HepG2 (cell line): Measurements from ENCODE around the gene SYTL1. TPM values are rescaled to one million over a fixed set of nuclear protein-coding genes. Genes with fewer than 3 reads are reported as not detected.
A peak's percentile ranks its signal among the peaks of the same experiment; 100 is the strongest.

Experiments
- ARNTL ChIP-seq: sonication (generic); formaldehyde crosslinking; IDR thresholded peaks from 2 replicates; pipeline ENCODE4 v1.4.0; 2020; ENCODE audit warnings: mild to moderate bottlenecking, missing genetic modification reagents
- CENPT ChIP-seq: sonication (generic); formaldehyde crosslinking; IDR thresholded peaks from 2 replicates; pipeline ENCODE4 v1.8.0; 2022; ENCODE audit warnings: low read depth, mild to moderate bottlenecking, moderate library complexity, missing genetic modification reagents
- MTF1 ChIP-seq: sonication (generic); formaldehyde crosslinking; IDR thresholded peaks from 2 replicates; pipeline ENCODE4 v1.5.0; 2020; ENCODE audit warnings: missing genetic modification reagents
- MXD4 ChIP-seq: IDR thresholded peaks from 2 replicates; pipeline ENCODE4 v1.6.1; 2016; ENCODE audit warnings: mild to moderate bottlenecking, missing biosample characterization, missing genetic modification reagents
- NAIF1 ChIP-seq: sonication (generic); formaldehyde crosslinking; IDR thresholded peaks from 2 replicates; pipeline ENCODE4 v1.5.0; 2020; ENCODE audit warnings: mild to moderate bottlenecking, missing genetic modification reagents, borderline replicate concordance
- PHF8 ChIP-seq: sonication (generic); formaldehyde crosslinking; IDR thresholded peaks from 2 replicates; pipeline ENCODE4 v1.5.0; 2020; ENCODE audit warnings: missing genetic modification reagents
- PLSCR1 ChIP-seq: sonication (generic); formaldehyde crosslinking; IDR thresholded peaks from 2 replicates; pipeline ENCODE4 v1.5.0; 2020; ENCODE audit warnings: missing genetic modification reagents, mild to moderate bottlenecking, borderline replicate concordance
- SAP130 ChIP-seq: IDR thresholded peaks from 2 replicates; pipeline ENCODE4 v1.6.1; 2016; ENCODE audit warnings: low read depth
- SMAD3 ChIP-seq: sonication (generic); formaldehyde crosslinking; IDR thresholded peaks from 2 replicates; pipeline ENCODE4 v1.4.0; 2020; ENCODE audit warnings: missing genetic modification reagents
- TGIF2 ChIP-seq: IDR thresholded peaks from 2 replicates; pipeline ENCODE4 v1.6.1; 2016; ENCODE audit warnings: control low read depth, missing compliant biosample characterization
- ZFP36L2 ChIP-seq: sonication (generic); formaldehyde crosslinking; IDR thresholded peaks from 2 replicates; pipeline ENCODE4 v1.4.0; 2020; ENCODE audit warnings: missing genetic modification reagents
- ZNF263 ChIP-seq: sonication (generic); formaldehyde crosslinking; IDR thresholded peaks from 2 replicates; pipeline ENCODE4 v1.4.0; 2020; ENCODE audit warnings: missing genetic modification reagents
- ZNF350 ChIP-seq: sonication (generic); formaldehyde crosslinking; IDR thresholded peaks from 2 replicates; pipeline ENCODE4 v1.4.0; 2020; ENCODE audit warnings: mild to moderate bottlenecking, low read depth, missing genetic modification reagents, borderline replicate concordance
- ZNF354B ChIP-seq: sonication (generic); formaldehyde crosslinking; IDR thresholded peaks from 2 replicates; pipeline ENCODE4 v1.8.0; 2022; ENCODE audit warnings: mild to moderate bottlenecking, missing genetic modification reagents
- ZNF451 ChIP-seq: sonication (generic); formaldehyde crosslinking; IDR thresholded peaks from 2 replicates; pipeline ENCODE4 v1.5.0; 2020; ENCODE audit warnings: mild to moderate bottlenecking, missing genetic modification reagents
- ZNF460 ChIP-seq: sonication (generic); formaldehyde crosslinking; IDR thresholded peaks from 2 replicates; pipeline ENCODE4 v1.5.1; 2020; ENCODE audit warnings: missing genetic modification reagents, mild to moderate bottlenecking, borderline replicate concordance
- ZNF720 ChIP-seq: sonication (generic); formaldehyde crosslinking; IDR thresholded peaks from 2 replicates; pipeline ENCODE4 v1.4.0; 2020; ENCODE audit warnings: missing genetic modification reagents
- ZNF768 ChIP-seq: sonication (generic); formaldehyde crosslinking; IDR thresholded peaks from 2 replicates; pipeline ENCODE4 v1.4.0; 2020; ENCODE audit warnings: missing genetic modification reagents
- ZNF879 ChIP-seq: sonication (generic); formaldehyde crosslinking; IDR thresholded peaks from 2 replicates; pipeline ENCODE4 v1.8.1; 2023; ENCODE audit warnings: missing genetic modification reagents
- ZZZ3 ChIP-seq: sonication (generic); formaldehyde crosslinking; IDR thresholded peaks from 2 replicates; pipeline ENCODE4 v1.4.0; 2020; ENCODE audit warnings: missing genetic modification reagents, mild to moderate bottlenecking, borderline replicate concordance
- polyA plus RNA-seq, 8 experiments: library from polyadenylated mRNA; depleted of rRNA in 3 of 8; stranded (reverse) in 7 of 8; unstranded in 1 of 8; fragments of >200 nt; fragmentation: Illumina TruSeq in 4 of 8; extraction: Trizol in 4 of 8; gene quantifications; 2 replicates each; pipeline versions ENCODE4 v1.2.1 to v1.2.3, GENCODE V29; 2011 to 2016; ENCODE audit warnings: low read depth in 4 of 8, missing spikeins in 1 of 8, mixed read lengths in 1 of 8; ENCODE audit not compliant: insufficient read depth in 1 of 8
- total RNA-seq, 5 experiments: library from RNA; depleted of rRNA; stranded (reverse); fragments of >200 nt; fragmentation: Illumina TruSeq; extraction: Trizol; gene quantifications; 2 replicates each; pipeline ENCODE4 v1.2.3, GENCODE V29; 2016; ENCODE audit warnings: low read depth in 1 of 5
- TF ChIP-seq, protein P1 (sequence below): IDR thresholded peaks from 2 replicates; pipeline ENCODE4 v1.6.1; 2012; ENCODE audit warnings: low read depth, low read length, improper control_type of control experiment
- TF ChIP-seq, protein P2 (sequence below): sonication (generic); formaldehyde crosslinking; IDR thresholded peaks from 2 replicates; pipeline ENCODE4 v1.4.0; 2020; ENCODE audit warnings: missing genetic modification reagents
- TF ChIP-seq, protein P3 (sequence below): sonication (generic); formaldehyde crosslinking; IDR thresholded peaks from 2 replicates; pipeline ENCODE4 v1.4.0; 2020; ENCODE audit warnings: missing genetic modification reagents

SYTL1 gene
- total and polyA plus RNA-seq, 2 of the 13 experiments (the other 11 are each of a cell fraction or from before 2014, with no cell fraction given), result 11.1 to 17.8 TPM

GRCh38 chr1:27341525-27342252, at the start of gene SYTL1 (continued):
- TF ChIP-seq, protein P1, sequence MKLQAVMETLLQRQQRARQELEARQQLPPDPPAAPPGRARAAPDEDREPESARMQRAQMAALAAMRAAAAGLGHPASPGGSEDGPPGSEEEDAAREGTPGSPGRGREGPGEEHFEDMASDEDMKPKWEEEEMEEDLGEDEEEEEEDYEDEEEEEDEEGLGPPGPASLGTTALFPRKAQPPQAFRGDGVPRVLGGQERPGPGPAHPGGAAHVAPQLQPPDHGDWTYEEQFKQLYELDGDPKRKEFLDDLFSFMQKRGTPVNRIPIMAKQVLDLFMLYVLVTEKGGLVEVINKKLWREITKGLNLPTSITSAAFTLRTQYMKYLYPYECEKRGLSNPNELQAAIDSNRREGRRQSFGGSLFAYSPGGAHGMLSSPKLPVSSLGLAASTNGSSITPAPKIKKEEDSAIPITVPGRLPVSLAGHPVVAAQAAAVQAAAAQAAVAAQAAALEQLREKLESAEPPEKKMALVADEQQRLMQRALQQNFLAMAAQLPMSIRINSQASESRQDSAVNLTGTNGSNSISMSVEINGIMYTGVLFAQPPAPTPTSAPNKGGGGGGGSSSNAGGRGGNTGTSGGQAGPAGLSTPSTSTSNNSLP, result no peak
- TF ChIP-seq, protein P2, sequence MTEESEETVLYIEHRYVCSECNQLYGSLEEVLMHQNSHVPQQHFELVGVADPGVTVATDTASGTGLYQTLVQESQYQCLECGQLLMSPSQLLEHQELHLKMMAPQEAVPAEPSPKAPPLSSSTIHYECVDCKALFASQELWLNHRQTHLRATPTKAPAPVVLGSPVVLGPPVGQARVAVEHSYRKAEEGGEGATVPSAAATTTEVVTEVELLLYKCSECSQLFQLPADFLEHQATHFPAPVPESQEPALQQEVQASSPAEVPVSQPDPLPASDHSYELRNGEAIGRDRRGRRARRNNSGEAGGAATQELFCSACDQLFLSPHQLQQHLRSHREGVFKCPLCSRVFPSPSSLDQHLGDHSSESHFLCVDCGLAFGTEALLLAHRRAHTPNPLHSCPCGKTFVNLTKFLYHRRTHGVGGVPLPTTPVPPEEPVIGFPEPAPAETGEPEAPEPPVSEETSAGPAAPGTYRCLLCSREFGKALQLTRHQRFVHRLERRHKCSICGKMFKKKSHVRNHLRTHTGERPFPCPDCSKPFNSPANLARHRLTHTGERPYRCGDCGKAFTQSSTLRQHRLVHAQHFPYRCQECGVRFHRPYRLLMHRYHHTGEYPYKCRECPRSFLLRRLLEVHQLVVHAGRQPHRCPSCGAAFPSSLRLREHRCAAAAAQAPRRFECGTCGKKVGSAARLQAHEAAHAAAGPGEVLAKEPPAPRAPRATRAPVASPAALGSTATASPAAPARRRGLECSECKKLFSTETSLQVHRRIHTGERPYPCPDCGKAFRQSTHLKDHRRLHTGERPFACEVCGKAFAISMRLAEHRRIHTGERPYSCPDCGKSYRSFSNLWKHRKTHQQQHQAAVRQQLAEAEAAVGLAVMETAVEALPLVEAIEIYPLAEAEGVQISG, result no peak
- TF ChIP-seq PHF8 (CRISPR knock-in tag) (peak; percentile 58), ZNF720 (CRISPR knock-in tag) (no peak), ZZZ3 (CRISPR knock-in tag) (no peak), ZFP36L2 (CRISPR knock-in tag) (no peak), MXD4 (CRISPR knock-in tag) (peak; percentile 69; the same call in 1 of the 2 replicates), ARNTL (CRISPR knock-in tag) (no peak), MTF1 (CRISPR knock-in tag) (no peak), ZNF768 (CRISPR knock-in tag) (peak; percentile 30), NAIF1 (CRISPR knock-in tag) (no peak), ZNF460 (CRISPR knock-in tag) (no peak), SAP130 (CRISPR knock-in tag) (peak; percentile 81), ZNF350 (peak; percentile 54; the same call in 1 of the 2 replicates), ZNF263 (CRISPR knock-in tag) (peak; percentile 54; the same call in 1 of the 2 replicates), CENPT (CRISPR knock-in tag) (no peak), ZNF354B (no peak), ZNF451 (CRISPR knock-in tag) (no peak), ZNF879 (CRISPR knock-in tag) (no peak), TGIF2 (CRISPR knock-in tag) (no peak), SMAD3 (CRISPR knock-in tag) (peak; percentile 27; the same call in 1 of the 2 replicates), PLSCR1 (CRISPR knock-in tag) (no peak)
- TF ChIP-seq, protein P3, sequence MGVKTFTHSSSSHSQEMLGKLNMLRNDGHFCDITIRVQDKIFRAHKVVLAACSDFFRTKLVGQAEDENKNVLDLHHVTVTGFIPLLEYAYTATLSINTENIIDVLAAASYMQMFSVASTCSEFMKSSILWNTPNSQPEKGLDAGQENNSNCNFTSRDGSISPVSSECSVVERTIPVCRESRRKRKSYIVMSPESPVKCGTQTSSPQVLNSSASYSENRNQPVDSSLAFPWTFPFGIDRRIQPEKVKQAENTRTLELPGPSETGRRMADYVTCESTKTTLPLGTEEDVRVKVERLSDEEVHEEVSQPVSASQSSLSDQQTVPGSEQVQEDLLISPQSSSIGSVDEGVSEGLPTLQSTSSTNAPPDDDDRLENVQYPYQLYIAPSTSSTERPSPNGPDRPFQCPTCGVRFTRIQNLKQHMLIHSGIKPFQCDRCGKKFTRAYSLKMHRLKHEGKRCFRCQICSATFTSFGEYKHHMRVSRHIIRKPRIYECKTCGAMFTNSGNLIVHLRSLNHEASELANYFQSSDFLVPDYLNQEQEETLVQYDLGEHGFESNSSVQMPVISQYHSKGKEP (CRISPR knock-in tag), result no peak
